Measurements from ENCODE around the gene PDE1C. TPM values are rescaled to one million over a fixed set of nuclear protein-coding genes. Genes with fewer than 3 reads are reported as not detected.
A peak's percentile ranks its signal among the peaks of the same experiment; 100 is the strongest.

Gene PDE1C
- total and polyA plus RNA-seq, 2 of the 4 experiments (the other 2 are of a cell fraction): 14.2 to 61.5 TPM

- CTCF ChIA-PET: no interaction called here
Measured at GRCh38 chr7:32048970-32049491, 21.2 kb downstream of the PDE1C start.

More at GRCh38 chr7:32048970-32049491, 21.2 kb downstream of the PDE1C start:
- Histone ChIP-seq H4K20me1 (ENCODE audit: insufficient read depth, low read length) (no peaks in the 10 kb centered on the region), H3K9me3 (ENCODE audit: control insufficient read depth, insufficient read depth, low read length) (no peaks in the 10 kb centered on the region), H2BK5ac (ENCODE audit: low read depth, low read length, poor library complexity, severe bottlenecking) (peak overlapping the region; percentile 66), H4K5ac (ENCODE audit: low read depth, low read length) (no peak overlapping the region; the same call in 1 of the 2 replicates), H3K4me3 (ENCODE audit: insufficient read depth, low read depth, low read length) (no peak overlapping the region), H3K4ac (ENCODE audit: low read depth, low read length) (no peak overlapping the region; the same call in 1 of the 2 replicates), H3K18ac (ENCODE audit: low read depth, low read length) (peak overlapping the region; percentile 47; the same call in 1 of the 2 replicates), H2BK20ac (ENCODE audit: low read depth, low read length) (0 out of 2 replicates have a peak overlapping the region, but pooled peaks have one; percentile 16), H3K79me1 (ENCODE audit: low read depth in 1 of 2, low read length in 2 of 2) (peaks cover 11 to 14% of the 10 kb centered on the region in 2 experiments), H3K4me2 (ENCODE audit: low read depth, low read length) (peak overlapping the region; percentile 78; the same call in 1 of the 2 replicates), H3K23ac (ENCODE audit: low read depth, low read length) (no peak overlapping the region), H3K14ac (replicated peaks; ENCODE audit: low read depth, low read length) (no peak overlapping the region), H2AK5ac (ENCODE audit: low read depth, low read length) (no peak overlapping the region), H2AK9ac (replicated peaks; ENCODE audit: low read depth, low read length, poor library complexity) (no peak overlapping the region), H3K27me3 (ENCODE audit: control insufficient read depth, insufficient read depth, low read length) (no peaks in the 10 kb centered on the region), H2AFZ (replicated peaks; ENCODE audit: low read length, poor library complexity) (no peak overlapping the region), H4K91ac (ENCODE audit: insufficient read depth, low read depth, low read length) (0 out of 2 replicates have a peak overlapping the region, but pooled peaks have one; percentile 28), H3K56ac (ENCODE audit: extremely low read depth, insufficient read depth, low read length) (no peak overlapping the region), H3K27ac (ENCODE audit: insufficient read depth, low read length) (no peak overlapping the region), H3K9me1 (ENCODE audit: insufficient read depth, low read length) (peaks cover 6% of the 10 kb centered on the region; the same call in 1 of the 2 replicates), H3K36me3 (ENCODE audit: control insufficient read depth, insufficient read depth, low read length) (peaks cover 7% of the 10 kb centered on the region; the same call in 1 of the 2 replicates), H3K4me1 (ENCODE audit: control insufficient read depth, insufficient read depth, low read length) (peaks cover 4% of the 10 kb centered on the region), H4K8ac (ENCODE audit: low read depth in 2 of 2, low read length in 2 of 2) (0 out of 4 replicates have a peak overlapping the region, but pooled peaks of 1 of the 2 experiments have one; percentile 40), H2BK15ac (ENCODE audit: low read depth, low read length) (no peak overlapping the region), H3K9ac (ENCODE audit: low read depth, low read length) (no peak overlapping the region), H2BK120ac (ENCODE audit: low read depth, low read length) (0 out of 2 replicates have a peak overlapping the region, but pooled peaks have one; percentile 1)
- TF ChIP-seq ELK1 (IDR thresholded peaks at IDR 0.05; ENCODE audit: borderline replicate concordance, low read depth, low read length) (no peak), CHD1 (IDR thresholded peaks at IDR 0.05; ENCODE audit: low read depth, low read length) (no peak), CTCF (conservative IDR thresholded peaks at IDR 0.05; ENCODE audit: low read depth, low read length) (no peak), SMC3 (IDR thresholded peaks at IDR 0.05; ENCODE audit: low read depth, low read length) (no peak), FOS (IDR thresholded peaks at IDR 0.05; ENCODE audit: low read depth, low read length) (no peak), MAFK (IDR thresholded peaks at IDR 0.05; ENCODE audit: low read depth, low read length) (no peak), RAD21 (IDR thresholded peaks at IDR 0.05; ENCODE audit: low read length) (no peak), MXI1 (IDR thresholded peaks at IDR 0.05; ENCODE audit: borderline replicate concordance, low read depth, low read length) (no peak), CEBPB (IDR thresholded peaks at IDR 0.05; ENCODE audit: low read depth, low read length) (no peak), MAZ (IDR thresholded peaks at IDR 0.05; ENCODE audit: borderline replicate concordance, low read depth, low read length) (no peak), POLR2A (IDR thresholded peaks at IDR 0.05; ENCODE audit: low read depth, low read length) (no peak), RFX5 (IDR thresholded peaks at IDR 0.05; ENCODE audit: low read depth, low read length) (no peak)
- dilution Hi-C loops (cut with HindIII; ENCODE audit: low sequenced_read_pairs, unreplicated experiment) (no loop called here), in situ Hi-C loops (cut with MboI; ENCODE audit: low sequenced_read_pairs) (no loop called here), intact Hi-C loops (cut with micrococcal nuclease) (loop anchor here (10.0 kb wide), 1 partner anchor 436 kb away; no protein-coding TSS in a partner anchor)
- DNase-seq (no peak), ATAC-seq (ENCODE audit: low read depth) (no peak)
- 12% methylated on average over 2 of the region's 3 CpGs; no CpG with 5 or more reads in 1 of the 2 experiments for WGBS, 2 experiments (ENCODE audit: extremely low coverage in 2 of 2, insufficient read length in 1 of 2)
- POLR2A ChIA-PET (ENCODE audit: unreplicated experiment): no interaction called here
- no TSS peak for BruUV-seq (replicated peaks)

Measured in IMR-90 (cell line).